GM12801 (cell line): ENCODE measurements around the gene ERVK3-1.

Experiments used
- TF ChIP-seq, protein P1 (sequence below): IDR thresholded peaks from one replicate; pipeline ENCODE4 v1.5.1; 2011; ENCODE audit warnings: control low read depth; ENCODE audit not compliant: insufficient read length; ENCODE audit errors: extremely low read depth

Gene ERVK3-1

DNA sequence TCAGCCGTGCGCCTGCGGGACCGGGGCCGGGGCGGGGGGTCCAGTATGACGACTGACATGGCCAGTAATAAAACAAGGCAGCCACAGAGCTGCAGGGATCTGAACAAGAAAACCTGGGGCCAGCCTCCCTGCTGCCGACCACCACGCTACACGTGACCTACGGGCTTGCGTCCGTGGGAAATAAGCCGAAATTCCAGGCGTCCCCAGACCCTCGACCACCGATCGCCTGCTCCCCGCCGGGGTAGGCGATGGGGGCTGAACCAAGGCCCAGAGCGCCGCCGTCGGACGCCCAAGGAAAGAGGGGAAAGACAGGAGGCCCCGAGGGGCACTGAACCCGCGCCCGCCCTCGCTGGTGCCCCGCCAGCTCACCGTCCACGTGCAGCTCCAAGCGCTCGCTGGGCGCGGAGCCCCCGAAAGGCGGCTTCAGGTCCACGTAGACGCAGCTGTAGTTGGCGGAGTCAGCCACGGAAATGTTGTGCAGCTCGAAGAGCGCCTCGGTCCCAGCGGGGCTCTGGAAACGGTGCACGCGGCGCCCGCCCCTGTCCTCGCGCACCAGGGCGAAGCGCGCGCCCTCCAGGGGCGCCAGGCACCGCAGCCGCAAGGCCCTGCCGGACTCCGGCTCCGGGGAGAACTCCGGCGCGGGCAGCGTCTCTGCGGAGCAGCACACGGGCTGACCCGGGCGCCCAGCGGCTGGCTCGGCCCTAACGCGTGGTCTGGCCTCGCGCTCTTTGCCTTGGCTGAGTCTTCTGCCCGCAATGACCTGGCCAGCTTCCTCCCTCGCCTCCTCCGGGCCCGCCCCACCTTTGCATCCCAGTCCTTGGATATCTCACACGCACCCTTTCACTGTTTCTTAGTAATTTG is 45.1 kb downstream of the ERVK3-1 start:
- TF ChIP-seq, protein P1, sequence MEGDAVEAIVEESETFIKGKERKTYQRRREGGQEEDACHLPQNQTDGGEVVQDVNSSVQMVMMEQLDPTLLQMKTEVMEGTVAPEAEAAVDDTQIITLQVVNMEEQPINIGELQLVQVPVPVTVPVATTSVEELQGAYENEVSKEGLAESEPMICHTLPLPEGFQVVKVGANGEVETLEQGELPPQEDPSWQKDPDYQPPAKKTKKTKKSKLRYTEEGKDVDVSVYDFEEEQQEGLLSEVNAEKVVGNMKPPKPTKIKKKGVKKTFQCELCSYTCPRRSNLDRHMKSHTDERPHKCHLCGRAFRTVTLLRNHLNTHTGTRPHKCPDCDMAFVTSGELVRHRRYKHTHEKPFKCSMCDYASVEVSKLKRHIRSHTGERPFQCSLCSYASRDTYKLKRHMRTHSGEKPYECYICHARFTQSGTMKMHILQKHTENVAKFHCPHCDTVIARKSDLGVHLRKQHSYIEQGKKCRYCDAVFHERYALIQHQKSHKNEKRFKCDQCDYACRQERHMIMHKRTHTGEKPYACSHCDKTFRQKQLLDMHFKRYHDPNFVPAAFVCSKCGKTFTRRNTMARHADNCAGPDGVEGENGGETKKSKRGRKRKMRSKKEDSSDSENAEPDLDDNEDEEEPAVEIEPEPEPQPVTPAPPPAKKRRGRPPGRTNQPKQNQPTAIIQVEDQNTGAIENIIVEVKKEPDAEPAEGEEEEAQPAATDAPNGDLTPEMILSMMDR: no peak

DNA sequence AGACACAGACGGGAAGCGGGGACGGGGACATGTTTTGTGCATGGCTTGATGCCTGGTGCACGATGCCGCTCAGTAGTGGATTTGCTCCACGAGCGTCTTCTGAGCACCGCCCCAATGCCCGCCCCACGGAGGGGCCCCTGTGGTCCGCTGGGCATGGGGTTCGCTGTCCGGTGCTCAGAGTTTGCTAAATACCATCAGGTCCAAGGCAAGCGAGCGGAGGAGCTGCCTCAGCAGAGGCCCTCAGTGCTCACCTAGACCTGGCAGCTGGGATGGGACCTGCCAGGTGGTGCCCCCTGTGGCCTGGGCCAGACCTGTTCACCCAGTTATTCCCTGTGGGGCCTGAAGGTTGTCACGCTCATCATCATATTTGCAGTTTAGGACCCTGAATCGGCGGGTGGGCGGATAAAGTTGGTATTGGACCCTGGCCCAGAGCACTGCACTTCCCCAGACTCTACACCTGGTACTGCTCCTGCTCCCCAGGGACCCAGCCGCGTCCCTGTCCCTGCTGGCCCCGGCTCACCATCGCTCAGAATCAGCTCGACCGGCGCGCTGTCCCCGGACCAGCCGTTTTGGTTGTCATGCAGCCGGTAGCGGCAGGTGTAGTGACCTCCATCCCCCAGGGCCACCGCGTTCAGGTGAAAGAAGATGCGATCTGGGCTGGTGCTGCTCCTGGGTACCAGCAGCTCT is 45.8 kb downstream of the ERVK3-1 start:
- TF ChIP-seq, protein P1: no peak

DNA sequence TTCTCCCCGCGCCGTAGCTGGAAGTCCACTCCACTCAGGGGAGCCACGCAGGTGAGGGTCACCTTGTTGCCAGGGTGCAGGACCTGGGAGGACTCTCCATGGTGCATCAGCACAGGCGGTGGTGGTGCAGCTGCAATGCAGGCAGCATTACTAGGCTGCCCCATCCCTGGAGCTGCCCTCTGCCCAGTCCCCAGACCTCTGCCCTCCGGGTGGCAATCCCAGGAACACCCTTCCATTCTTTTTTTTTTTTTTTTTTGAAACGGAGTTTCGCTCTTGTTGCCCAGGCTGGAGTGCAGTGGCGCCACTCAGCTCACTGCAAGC is 46.3 kb downstream of the ERVK3-1 start:
- TF ChIP-seq, protein P1: no peak

DNA sequence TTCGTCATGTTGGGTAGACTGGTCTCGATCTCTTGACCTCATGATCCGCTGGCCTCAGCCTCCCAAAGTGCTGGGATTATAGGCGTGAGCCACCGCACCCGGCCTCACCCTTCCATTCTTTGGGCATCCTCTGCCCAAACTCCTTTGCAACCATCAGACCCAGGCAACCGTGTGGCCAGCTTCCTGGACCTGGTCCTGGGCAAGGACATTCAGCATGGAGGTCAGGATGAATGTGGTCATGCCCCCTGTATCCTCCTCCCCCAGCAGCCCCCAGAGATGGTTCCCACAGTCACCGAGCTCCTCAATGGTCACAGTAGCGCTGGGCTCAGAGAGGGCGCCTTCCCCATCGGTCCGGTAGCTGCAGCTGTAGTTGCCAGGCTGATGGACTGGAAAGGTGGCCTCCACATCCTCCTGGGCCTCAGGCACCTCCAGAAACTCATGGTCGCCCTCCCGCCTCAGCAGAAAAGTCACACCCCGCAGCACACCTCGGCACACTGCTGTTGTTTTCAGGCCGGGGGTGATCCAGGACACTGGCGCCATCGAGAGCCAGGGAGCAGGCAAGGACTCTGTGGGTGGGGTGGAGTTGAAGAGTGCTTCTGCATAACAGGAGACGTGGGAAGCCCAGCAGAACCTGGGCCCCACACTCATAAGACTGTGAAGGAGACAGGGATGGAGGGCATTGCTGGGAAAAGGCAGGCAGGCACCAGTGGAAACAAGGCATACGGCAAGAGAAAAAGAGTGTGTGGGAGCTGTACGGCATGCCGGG is 47.0 kb downstream of the ERVK3-1 start:
- TF ChIP-seq, protein P1: no peak

DNA sequence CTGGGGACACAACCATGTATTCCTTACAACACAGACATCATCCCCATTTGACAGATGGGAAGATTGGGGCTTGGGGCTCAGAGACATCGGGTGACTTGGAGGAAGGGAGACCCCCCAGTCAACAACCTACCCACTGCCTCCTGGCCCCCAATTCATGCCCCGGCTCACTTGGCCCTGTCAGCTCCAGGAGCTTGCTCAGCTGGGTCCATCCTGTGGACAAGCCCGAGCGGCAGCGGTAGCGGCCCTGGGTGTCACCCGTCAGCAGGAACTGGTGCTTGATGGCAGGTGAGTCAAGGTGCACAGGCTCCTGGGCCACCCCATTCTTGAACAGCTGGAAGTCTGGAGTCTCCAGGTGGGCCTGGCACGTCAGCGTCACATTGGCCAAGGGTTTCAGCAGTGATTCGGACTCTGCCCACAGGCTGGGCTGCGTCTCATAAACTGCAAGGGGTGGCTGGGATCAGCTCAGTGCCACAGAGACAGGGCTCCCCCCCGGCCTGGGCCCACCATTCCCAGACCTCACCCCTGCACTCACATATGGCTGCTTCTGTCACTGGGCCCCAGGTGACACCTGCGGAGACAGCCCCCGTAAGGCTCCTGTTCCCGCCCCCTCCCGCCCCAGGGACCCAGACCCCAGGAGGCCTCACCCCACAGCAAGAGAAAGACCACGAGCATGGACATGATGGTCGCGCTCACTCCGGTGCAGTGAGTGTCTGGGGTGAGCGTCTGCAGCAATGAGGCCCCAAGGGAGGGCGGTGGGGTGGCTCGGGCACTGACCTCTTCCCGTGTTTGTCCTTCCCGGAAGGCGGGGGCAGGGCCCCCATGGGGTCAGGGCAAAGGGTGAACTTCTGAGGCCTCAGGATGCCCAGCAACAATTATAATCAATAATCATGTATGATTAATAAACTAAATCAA is 47.8 kb downstream of the ERVK3-1 start, which contains the start of gene A1BG:
TSS of gene A1BG (minus strand) at position 733 of the 912 bp plus-strand sequence. CDS start at position 678, 55 bp downstream.
- TF ChIP-seq, protein P1: no peak

DNA sequence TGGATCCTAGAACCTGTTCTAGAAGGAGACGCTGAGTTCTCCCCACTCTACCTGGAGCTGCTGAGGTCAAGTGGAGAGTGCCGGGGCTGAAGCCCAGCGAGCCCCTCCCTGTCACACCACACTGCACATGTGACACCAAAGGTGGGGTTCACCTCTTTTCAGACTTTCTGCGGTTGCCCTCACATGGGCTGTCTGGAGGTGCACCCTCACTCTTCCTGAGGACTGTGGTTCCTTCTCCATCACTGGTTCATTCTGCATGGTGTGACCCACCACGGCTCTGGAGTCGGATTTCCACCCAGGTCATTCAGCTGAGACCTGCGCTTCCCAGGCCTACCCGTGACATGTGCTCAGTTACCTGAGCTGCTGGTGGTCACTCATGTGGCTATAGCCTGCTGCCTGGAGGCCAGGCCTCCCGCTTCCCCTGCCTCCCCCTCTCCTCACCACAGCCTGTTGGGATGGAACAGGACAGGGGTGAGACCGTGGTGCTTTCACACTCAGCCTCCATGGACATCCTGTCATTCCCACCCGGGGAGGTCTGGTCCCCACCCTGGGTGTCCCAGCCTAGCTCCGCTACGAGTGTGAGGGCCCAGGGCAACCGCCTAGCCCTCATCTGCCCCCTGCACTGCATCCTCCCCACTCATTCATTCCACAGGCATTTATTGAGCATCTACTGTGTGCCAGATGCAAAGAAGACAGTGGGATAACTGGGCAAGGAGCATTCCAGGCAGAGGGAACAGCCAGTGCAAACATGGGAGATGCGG is 48.7 kb downstream of the ERVK3-1 start:
- TF ChIP-seq, protein P1: no peak
